WTC11 (cell line): Measurements from ENCODE around the gene SLAMF6. TPM values are rescaled to one million over a fixed set of nuclear protein-coding genes. Genes with fewer than 3 reads are reported as not detected.

Experiments
- ATAC-seq: fragments of 200-7000 bp; cut with Tn5 transposase; 2 replicates; pipeline ENCODE4 v1.10.0; 2021; ENCODE audit warnings: mild to moderate bottlenecking, moderate library complexity
- Bru-seq: library from RNA; stranded (reverse); fragments of 400-500 nt; gene quantifications from one replicate; lab custom pipeline; 2021; lab: Mats Ljungman, UMichigan
- CTCF ChIA-PET: fragments of 300-600 bp; sonication (Branson Sonifier 250); formaldehyde crosslinking; loops from one replicate; lab custom pipeline; 2021; ENCODE audit warnings: antibody characterized with exemption; lab: Charles Lee
- POLR2A ChIA-PET: fragments of 350-600 bp; sonication (Branson Sonifier 250); formaldehyde crosslinking; loops from one replicate; lab custom pipeline; 2021; ENCODE audit warnings: antibody characterized with exemption; lab: Charles Lee
- DNase-seq: peaks from one replicate; pipeline ENCODE4 v3.0.0; 2021; ENCODE audit warnings: low spot score
- H3K27ac Mint-ChIP-seq: 2 replicates; pipeline ENCODE4 v1.8.0; 2021; ENCODE audit warnings: mixed read lengths
- H3K27me3 Mint-ChIP-seq: 2 replicates; pipeline ENCODE4 v1.8.0; 2021; ENCODE audit warnings: low read depth, mild to moderate bottlenecking, moderate library complexity, mixed read lengths
- H3K36me3 Mint-ChIP-seq: 2 replicates; pipeline ENCODE4 v1.8.0; 2021; ENCODE audit warnings: mixed read lengths
- H3K4me1 Mint-ChIP-seq: 2 replicates; pipeline ENCODE4 v1.8.0; 2022; ENCODE audit warnings: mixed read lengths
- H3K4me3 Mint-ChIP-seq: 2 replicates; pipeline ENCODE4 v1.8.0; 2021; ENCODE audit warnings: mild to moderate bottlenecking, moderate library complexity, mixed read lengths
- H3K9me3 Mint-ChIP-seq: 2 replicates; pipeline ENCODE4 v1.8.0; 2021; ENCODE audit warnings: mixed read lengths
- ATF1 ChIP-seq: sonication (generic); formaldehyde crosslinking; IDR thresholded peaks from 2 replicates; pipeline ENCODE4 v1.8.1; 2023; ENCODE audit warnings: mild to moderate bottlenecking, moderate library complexity, missing genetic modification reagents
- EMX1 ChIP-seq: fragments of 250-450 bp; sonication (Bioruptor Pico); IDR thresholded peaks from 2 replicates; pipeline ENCODE4 v1.8.0; 2021; ENCODE audit warnings: mild to moderate bottlenecking
- FOXP1 ChIP-seq: sonication (generic); formaldehyde crosslinking; IDR thresholded peaks from 2 replicates; pipeline ENCODE4 v1.8.0; 2022; ENCODE audit warnings: missing genetic modification reagents, mild to moderate bottlenecking, moderate library complexity, borderline replicate concordance
- GTF2I ChIP-seq: fragments of 250-450 bp; sonication (Bioruptor Pico); conservative IDR thresholded peaks from 2 replicates; pipeline ENCODE4 v1.4.0; 2021; ENCODE audit warnings: mild to moderate bottlenecking
- MYBL2 ChIP-seq: sonication (generic); formaldehyde crosslinking; IDR thresholded peaks from 2 replicates; pipeline ENCODE4 v1.8.1; 2023; ENCODE audit warnings: mild to moderate bottlenecking, moderate library complexity, missing genetic modification reagents
- NR1H2 ChIP-seq: sonication (generic); formaldehyde crosslinking; IDR thresholded peaks from 2 replicates; pipeline ENCODE4 v1.9.0; 2021; ENCODE audit warnings: mild to moderate bottlenecking, moderate library complexity, missing genetic modification reagents
- PRRX2 ChIP-seq: fragments of 250-450 bp; sonication (Bioruptor Pico); IDR thresholded peaks from 2 replicates; pipeline ENCODE4 v1.8.0; 2021; ENCODE audit warnings: mild to moderate bottlenecking
- RORB ChIP-seq: fragments of 250-450 bp; sonication (Bioruptor Pico); IDR thresholded peaks from 2 replicates; pipeline ENCODE4 v1.9.0; 2021; ENCODE audit warnings: mild to moderate bottlenecking
- SP1 ChIP-seq: sonication (generic); formaldehyde crosslinking; conservative IDR thresholded peaks from 2 replicates; pipeline ENCODE4 v1.8.1; 2022; ENCODE audit warnings: missing genetic modification reagents
- TEAD4 ChIP-seq: sonication (generic); formaldehyde crosslinking; IDR thresholded peaks from 2 replicates; pipeline ENCODE4 v1.8.0; 2022; ENCODE audit warnings: mild to moderate bottlenecking, missing genetic modification reagents
- TP53 ChIP-seq: sonication (generic); formaldehyde crosslinking; IDR thresholded peaks from 2 replicates; pipeline ENCODE4 v1.8.1; 2023; ENCODE audit warnings: mild to moderate bottlenecking, missing genetic modification reagents
- ZNF263 ChIP-seq: sonication (generic); formaldehyde crosslinking; IDR thresholded peaks from 2 replicates; pipeline ENCODE4 v1.8.1; 2022; ENCODE audit warnings: low read depth, mild to moderate bottlenecking, moderate library complexity, missing genetic modification reagents
- long read RNA-seq, 3 experiments: library from RNA in 1 of 3; library from capped mRNA in 1 of 3; library from polyadenylated mRNA in 1 of 3; unstranded in 2 of 3; stranded (forward) in 1 of 3; transcript quantifications; one replicate each; pipeline ENCODE4 v2.0.0, GENCODE V29; 2021
- total RNA-seq: library from RNA; stranded (reverse); gene quantifications from 3 replicates; pipeline ENCODE4 v1.2.3, GENCODE V29; 2021
- TF ChIP-seq, protein P1 (sequence below): fragments of 250-450 bp; sonication (Bioruptor Pico); IDR thresholded peaks from 2 replicates; pipeline ENCODE4 v1.8.0; 2021; ENCODE audit warnings: mild to moderate bottlenecking
- TF ChIP-seq, protein P2 (sequence below): sonication (generic); formaldehyde crosslinking; IDR thresholded peaks from 2 replicates; pipeline ENCODE4 v1.8.0; 2022; ENCODE audit warnings: mild to moderate bottlenecking, missing genetic modification reagents
- TF ChIP-seq, protein P3 (sequence below): sonication (generic); formaldehyde crosslinking; IDR thresholded peaks from 2 replicates; pipeline ENCODE4 v1.8.0; 2022; ENCODE audit warnings: missing genetic modification reagents
- TF ChIP-seq, protein P4 (sequence below): sonication (generic); formaldehyde crosslinking; conservative IDR thresholded peaks from 2 replicates; pipeline ENCODE4 v1.8.1; 2022; ENCODE audit warnings: mild to moderate bottlenecking, missing genetic modification reagents
- TF ChIP-seq, protein P5 (sequence below): sonication (generic); formaldehyde crosslinking; IDR thresholded peaks from 2 replicates; pipeline ENCODE4 v1.8.1; 2022; ENCODE audit warnings: missing genetic modification reagents, borderline replicate concordance
- TF ChIP-seq, protein P6 (sequence below): sonication (generic); formaldehyde crosslinking; IDR thresholded peaks from 2 replicates; pipeline ENCODE4 v1.8.1; 2023; ENCODE audit warnings: mild to moderate bottlenecking, moderate library complexity, missing genetic modification reagents

The SLAMF6 gene
- total RNA-seq (0.18 TPM in 1 of 3 replicates, not detected in the others), Bru-seq, nascent RNA (percentile 1 among the genes with signal in this experiment)
- long read RNA-seq, experiment 1 = 0 reads
- long read RNA-seq, experiment 2 = 0 reads
- long read RNA-seq, experiment 3 = 0 reads

DNA sequence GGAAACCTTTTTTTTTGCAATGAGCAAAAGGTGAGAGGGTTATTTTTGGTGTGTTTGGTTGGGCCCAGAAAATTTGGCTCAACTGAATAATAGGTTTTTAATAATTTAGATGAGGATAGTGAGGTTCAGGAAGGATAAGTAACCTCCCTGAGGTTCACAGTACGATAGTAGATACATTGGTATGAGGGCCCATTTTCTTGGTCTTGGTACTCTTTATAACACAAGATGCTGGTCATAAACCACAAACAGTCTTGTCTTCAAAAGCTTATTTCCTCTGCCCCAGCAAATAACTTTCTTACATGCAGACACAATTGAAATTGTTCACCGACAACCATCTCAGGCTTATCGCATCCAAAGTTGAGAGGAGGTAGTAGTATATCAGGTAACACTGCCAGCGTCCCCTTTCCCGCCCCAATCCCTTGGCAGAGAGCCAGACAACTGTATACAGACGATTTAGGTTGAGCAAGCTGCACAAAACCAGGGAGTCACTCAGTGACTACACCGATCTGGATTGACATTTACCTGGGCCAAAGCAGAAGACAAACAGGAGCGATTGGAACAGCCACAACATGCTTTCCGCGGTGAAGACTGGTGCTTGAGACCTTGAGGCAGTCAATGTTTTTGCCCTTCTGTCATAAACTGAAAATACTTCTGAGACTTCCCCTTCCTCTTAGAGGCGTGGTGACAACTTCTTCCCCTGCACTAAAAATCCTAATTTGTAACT is at the start of gene SLAMF6:
Gene SLAMF6, minus strand, starts transcription at position 634 of the 724 bp plus-strand sequence. Its CDS starts 63 bp downstream, at position 571.
- ATAC-seq (no peak), DNase-seq (no peak)
- CTCF ChIA-PET = no interaction called here
- Mint-ChIP-seq H3K4me3 (no peak within 1 kb of the TSS), H3K4me1 (peaks cover 31% of the 10 kb centered on the region), H3K9me3 (peaks cover 28% of the 10 kb centered on the region), H3K27ac (no peak within 1 kb of the TSS), H3K36me3 (peaks cover 5% of the 10 kb centered on the region; the same call in 1 of the 2 replicates), H3K27me3 (peaks cover 2% of the 10 kb centered on the region; the same call in 1 of the 2 replicates)
- no peak for TF ChIP-seq RORB
- TF ChIP-seq TEAD4 (CRISPR knock-in tag) = no peak
- TF ChIP-seq, protein P1, sequence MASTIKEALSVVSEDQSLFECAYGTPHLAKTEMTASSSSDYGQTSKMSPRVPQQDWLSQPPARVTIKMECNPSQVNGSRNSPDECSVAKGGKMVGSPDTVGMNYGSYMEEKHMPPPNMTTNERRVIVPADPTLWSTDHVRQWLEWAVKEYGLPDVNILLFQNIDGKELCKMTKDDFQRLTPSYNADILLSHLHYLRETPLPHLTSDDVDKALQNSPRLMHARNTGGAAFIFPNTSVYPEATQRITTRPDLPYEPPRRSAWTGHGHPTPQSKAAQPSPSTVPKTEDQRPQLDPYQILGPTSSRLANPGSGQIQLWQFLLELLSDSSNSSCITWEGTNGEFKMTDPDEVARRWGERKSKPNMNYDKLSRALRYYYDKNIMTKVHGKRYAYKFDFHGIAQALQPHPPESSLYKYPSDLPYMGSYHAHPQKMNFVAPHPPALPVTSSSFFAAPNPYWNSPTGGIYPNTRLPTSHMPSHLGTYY = no peak
- no peak for TF ChIP-seq MYBL2 (CRISPR knock-in tag)
- no peak for TF ChIP-seq GTF2I (CRISPR knock-in tag)
- TF ChIP-seq EMX1 (CRISPR knock-in tag) = no peak
- TF ChIP-seq, protein P2, sequence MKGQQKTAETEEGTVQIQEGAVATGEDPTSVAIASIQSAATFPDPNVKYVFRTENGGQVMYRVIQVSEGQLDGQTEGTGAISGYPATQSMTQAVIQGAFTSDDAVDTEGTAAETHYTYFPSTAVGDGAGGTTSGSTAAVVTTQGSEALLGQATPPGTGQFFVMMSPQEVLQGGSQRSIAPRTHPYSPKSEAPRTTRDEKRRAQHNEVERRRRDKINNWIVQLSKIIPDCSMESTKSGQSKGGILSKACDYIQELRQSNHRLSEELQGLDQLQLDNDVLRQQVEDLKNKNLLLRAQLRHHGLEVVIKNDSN = no peak
- TF ChIP-seq, protein P3, sequence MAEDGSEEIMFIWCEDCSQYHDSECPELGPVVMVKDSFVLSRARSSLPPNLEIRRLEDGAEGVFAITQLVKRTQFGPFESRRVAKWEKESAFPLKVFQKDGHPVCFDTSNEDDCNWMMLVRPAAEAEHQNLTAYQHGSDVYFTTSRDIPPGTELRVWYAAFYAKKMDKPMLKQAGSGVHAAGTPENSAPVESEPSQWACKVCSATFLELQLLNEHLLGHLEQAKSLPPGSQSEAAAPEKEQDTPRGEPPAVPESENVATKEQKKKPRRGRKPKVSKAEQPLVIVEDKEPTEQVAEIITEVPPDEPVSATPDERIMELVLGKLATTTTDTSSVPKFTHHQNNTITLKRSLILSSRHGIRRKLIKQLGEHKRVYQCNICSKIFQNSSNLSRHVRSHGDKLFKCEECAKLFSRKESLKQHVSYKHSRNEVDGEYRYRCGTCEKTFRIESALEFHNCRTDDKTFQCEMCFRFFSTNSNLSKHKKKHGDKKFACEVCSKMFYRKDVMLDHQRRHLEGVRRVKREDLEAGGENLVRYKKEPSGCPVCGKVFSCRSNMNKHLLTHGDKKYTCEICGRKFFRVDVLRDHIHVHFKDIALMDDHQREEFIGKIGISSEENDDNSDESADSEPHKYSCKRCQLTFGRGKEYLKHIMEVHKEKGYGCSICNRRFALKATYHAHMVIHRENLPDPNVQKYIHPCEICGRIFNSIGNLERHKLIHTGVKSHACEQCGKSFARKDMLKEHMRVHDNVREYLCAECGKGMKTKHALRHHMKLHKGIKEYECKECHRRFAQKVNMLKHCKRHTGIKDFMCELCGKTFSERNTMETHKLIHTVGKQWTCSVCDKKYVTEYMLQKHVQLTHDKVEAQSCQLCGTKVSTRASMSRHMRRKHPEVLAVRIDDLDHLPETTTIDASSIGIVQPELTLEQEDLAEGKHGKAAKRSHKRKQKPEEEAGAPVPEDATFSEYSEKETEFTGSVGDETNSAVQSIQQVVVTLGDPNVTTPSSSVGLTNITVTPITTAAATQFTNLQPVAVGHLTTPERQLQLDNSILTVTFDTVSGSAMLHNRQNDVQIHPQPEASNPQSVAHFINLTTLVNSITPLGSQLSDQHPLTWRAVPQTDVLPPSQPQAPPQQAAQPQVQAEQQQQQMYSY (CRISPR knock-in tag) = no peak
- TF ChIP-seq, protein P4, sequence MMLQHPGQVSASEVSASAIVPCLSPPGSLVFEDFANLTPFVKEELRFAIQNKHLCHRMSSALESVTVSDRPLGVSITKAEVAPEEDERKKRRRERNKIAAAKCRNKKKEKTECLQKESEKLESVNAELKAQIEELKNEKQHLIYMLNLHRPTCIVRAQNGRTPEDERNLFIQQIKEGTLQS (CRISPR knock-in tag) = no peak
- no peak for TF ChIP-seq NR1H2
- TF ChIP-seq TP53 (CRISPR knock-in tag) = no peak
- no peak for TF ChIP-seq ZNF263 (CRISPR knock-in tag)
- no peak for TF ChIP-seq FOXP1 (CRISPR knock-in tag)
- TF ChIP-seq ATF1 = no peak
- TF ChIP-seq, protein P5, sequence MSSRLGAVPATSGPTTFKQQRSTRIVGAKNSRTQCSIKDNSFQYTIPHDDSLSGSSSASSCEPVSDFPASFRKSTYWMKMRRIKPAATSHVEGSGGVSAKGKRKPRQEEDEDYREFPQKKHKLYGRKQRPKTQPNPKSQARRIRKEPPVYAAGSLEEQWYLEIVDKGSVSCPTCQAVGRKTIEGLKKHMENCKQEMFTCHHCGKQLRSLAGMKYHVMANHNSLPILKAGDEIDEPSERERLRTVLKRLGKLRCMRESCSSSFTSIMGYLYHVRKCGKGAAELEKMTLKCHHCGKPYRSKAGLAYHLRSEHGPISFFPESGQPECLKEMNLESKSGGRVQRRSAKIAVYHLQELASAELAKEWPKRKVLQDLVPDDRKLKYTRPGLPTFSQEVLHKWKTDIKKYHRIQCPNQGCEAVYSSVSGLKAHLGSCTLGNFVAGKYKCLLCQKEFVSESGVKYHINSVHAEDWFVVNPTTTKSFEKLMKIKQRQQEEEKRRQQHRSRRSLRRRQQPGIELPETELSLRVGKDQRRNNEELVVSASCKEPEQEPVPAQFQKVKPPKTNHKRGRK (CRISPR knock-in tag) = no peak
- TF ChIP-seq SP1 (CRISPR knock-in tag) = no peak
- TF ChIP-seq PRRX2 (CRISPR knock-in tag) = no peak
- TF ChIP-seq, protein P6, sequence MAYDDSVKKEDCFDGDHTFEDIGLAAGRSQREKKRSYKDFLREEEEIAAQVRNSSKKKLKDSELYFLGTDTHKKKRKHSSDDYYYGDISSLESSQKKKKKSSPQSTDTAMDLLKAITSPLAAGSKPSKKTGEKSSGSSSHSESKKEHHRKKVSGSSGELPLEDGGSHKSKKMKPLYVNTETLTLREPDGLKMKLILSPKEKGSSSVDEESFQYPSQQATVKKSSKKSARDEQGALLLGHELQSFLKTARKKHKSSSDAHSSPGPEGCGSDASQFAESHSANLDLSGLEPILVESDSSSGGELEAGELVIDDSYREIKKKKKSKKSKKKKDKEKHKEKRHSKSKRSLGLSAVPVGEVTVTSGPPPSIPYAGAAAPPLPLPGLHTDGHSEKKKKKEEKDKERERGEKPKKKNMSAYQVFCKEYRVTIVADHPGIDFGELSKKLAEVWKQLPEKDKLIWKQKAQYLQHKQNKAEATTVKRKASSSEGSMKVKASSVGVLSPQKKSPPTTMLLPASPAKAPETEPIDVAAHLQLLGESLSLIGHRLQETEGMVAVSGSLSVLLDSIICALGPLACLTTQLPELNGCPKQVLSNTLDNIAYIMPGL (CRISPR knock-in tag) = no peak
- POLR2A ChIA-PET = no interaction called here
